ENCODE results near the gene ATP6V0A4. TPM values are rescaled to one million over a fixed set of nuclear protein-coding genes. Genes with fewer than 3 reads are reported as not detected.

The ATP6V0A4 gene
- total RNA-seq, 4 donors from 2014 or later = not detected

GRCh38 chr7:138749960-138750359, 48.0 kb downstream of the ATP6V0A4 start:
- no peak for TF ChIP-seq POLR2A (IDR thresholded peaks at IDR 0.05; ENCODE audit: low read depth)
- no peak for TF ChIP-seq POLR2AphosphoS5 (IDR thresholded peaks at IDR 0.05)
- TF ChIP-seq EP300 (IDR thresholded peaks at IDR 0.05) = no peak
- TF ChIP-seq CTCF (IDR thresholded peaks at IDR 0.05) = no peak
- H3K4me1 ChIP-seq = no peaks in the 10 kb centered on the region
- no peak overlapping the region for H3K4me3 ChIP-seq
- peaks cover 0 to 16% (median 0%) of the 10 kb centered on the region in 4 donors for H3K27me3 ChIP-seq
- WGBS = 66% methylated on average over 3 of the region's 3 CpGs
- no peak for DNase-seq (ENCODE audit: extremely low spot score)
- H3K27ac ChIP-seq (replicated peaks in 1 of 4) = no peak overlapping the region
- intact Hi-C loops (cut with DNase I) = no loop called here
- no peaks in the 10 kb centered on the region for H3K9me3 ChIP-seq
- no peaks in the 10 kb centered on the region for H3K36me3 ChIP-seq

- Histone ChIP-seq H3K4me3 (no peak overlapping the region), H3K4me1 (no peaks in the 10 kb centered on the region), H3K27me3 (peaks cover 0 to 16% (median 0%) of the 10 kb centered on the region in 4 donors), H3K36me3 (no peaks in the 10 kb centered on the region), H3K27ac (replicated peaks in 1 of 4) (no peak overlapping the region), H3K9me3 (no peaks in the 10 kb centered on the region)
- 91% methylated on average over 6 of the region's 6 CpGs for WGBS
- TF ChIP-seq POLR2AphosphoS5 (IDR thresholded peaks at IDR 0.05) = no peak
- no peak for TF ChIP-seq POLR2A (IDR thresholded peaks at IDR 0.05; ENCODE audit: low read depth)
- TF ChIP-seq CTCF (IDR thresholded peaks at IDR 0.05) = no peak
- no peak for TF ChIP-seq EP300 (IDR thresholded peaks at IDR 0.05)
- intact Hi-C loops (cut with DNase I) = no loop called here
- no peak for DNase-seq (ENCODE audit: extremely low spot score)
Observed at GRCh38 chr7:138748666-138749065, 49.3 kb downstream of the ATP6V0A4 start.

GRCh38 chr7:138746073-138746472, 51.9 kb downstream of the ATP6V0A4 start:
- intact Hi-C loops (cut with DNase I) = no loop called here
- Histone ChIP-seq H3K4me3 (no peak overlapping the region), H3K4me1 (no peaks in the 10 kb centered on the region), H3K27ac (replicated peaks in 1 of 4) (no peak overlapping the region), H3K36me3 (no peaks in the 10 kb centered on the region), H3K9me3 (no peaks in the 10 kb centered on the region), H3K27me3 (peaks cover 0 to 7% (median 0%) of the 10 kb centered on the region in 4 donors)
- WGBS = 91% methylated on average over 4 of the region's 4 CpGs
- TF ChIP-seq CTCF (IDR thresholded peaks at IDR 0.05) (no peak), POLR2A (IDR thresholded peaks at IDR 0.05; ENCODE audit: low read depth) (no peak), POLR2AphosphoS5 (IDR thresholded peaks at IDR 0.05) (no peak), EP300 (IDR thresholded peaks at IDR 0.05) (no peak)
- DNase-seq (ENCODE audit: extremely low spot score) = no peak

- Histone ChIP-seq H3K4me3 (no peak overlapping the region), H3K27ac (replicated peaks in 1 of 4) (no peak overlapping the region), H3K27me3 (no peaks in the 10 kb centered on the region), H3K36me3 (no peaks in the 10 kb centered on the region), H3K4me1 (no peaks in the 10 kb centered on the region), H3K9me3 (no peaks in the 10 kb centered on the region)
- TF ChIP-seq CTCF (IDR thresholded peaks at IDR 0.05) = no peak
- TF ChIP-seq POLR2AphosphoS5 (IDR thresholded peaks at IDR 0.05) = no peak
- TF ChIP-seq EP300 (IDR thresholded peaks at IDR 0.05) = no peak
- TF ChIP-seq POLR2A (IDR thresholded peaks at IDR 0.05; ENCODE audit: low read depth) = no peak
- no peak for DNase-seq (ENCODE audit: extremely low spot score)
- intact Hi-C loops (cut with DNase I) = no loop called here
- WGBS = 95% methylated on average over 6 of the region's 7 CpGs
Observed at GRCh38 chr7:138745189-138745588, 52.8 kb downstream of the ATP6V0A4 start.

- Histone ChIP-seq H3K27ac (replicated peaks in 1 of 4) (no peak overlapping the region), H3K4me3 (no peak overlapping the region), H3K36me3 (no peaks in the 10 kb centered on the region), H3K9me3 (no peaks in the 10 kb centered on the region), H3K4me1 (no peaks in the 10 kb centered on the region), H3K27me3 (no peaks in the 10 kb centered on the region)
- intact Hi-C loops (cut with DNase I) = no loop called here
- TF ChIP-seq POLR2A (IDR thresholded peaks at IDR 0.05; ENCODE audit: low read depth) = no peak
- no peak for TF ChIP-seq CTCF (IDR thresholded peaks at IDR 0.05)
- TF ChIP-seq EP300 (IDR thresholded peaks at IDR 0.05) = no peak
- no peak for TF ChIP-seq POLR2AphosphoS5 (IDR thresholded peaks at IDR 0.05)
- DNase-seq (ENCODE audit: extremely low spot score) = no peak
- 86% methylated on average over 5 of the region's 5 CpGs for WGBS
Observed at GRCh38 chr7:138741453-138741735, 56.6 kb downstream of the ATP6V0A4 start.

All from esophagus muscularis mucosa (tissue), 4 donors.